Esophagus muscularis mucosa (tissue), 4 donors: ENCODE measurements around the gene GADD45A. TPM values are rescaled to one million over a fixed set of nuclear protein-coding genes. Genes with fewer than 3 reads are reported as not detected.

Source experiments
- DNase-seq: peaks from one replicate; pipeline ENCODE4 v3.0.0-alpha.2; 2017; ENCODE audit errors: extremely low spot score
- H3K27ac ChIP-seq, 4 donors: fragments of 200-600 bp; sonication (generic); replicated peaks in 1 of 4; 1 replicate in 3 of 4; 2 replicates in 1 of 4; pipeline ENCODE4 v1.5.1; 2016 to 2019; ENCODE audit warnings: mild to moderate bottlenecking in 1 of 4
- H3K27me3 ChIP-seq, 4 donors: fragments of 200-600 bp; sonication (generic); one replicate each; pipeline versions ENCODE4 v1.5.1 to v1.6.0; 2016 to 2019
- H3K36me3 ChIP-seq, 4 donors: fragments of 200-600 bp; sonication (generic); one replicate each; pipeline ENCODE4 v1.5.1; 2016 to 2019
- H3K4me1 ChIP-seq, 4 donors: fragments of 200-600 bp; sonication (generic); one replicate each; pipeline ENCODE4 v1.5.1; 2016 to 2019
- H3K4me3 ChIP-seq, 4 donors: fragments of 200-600 bp; sonication (generic); 1 replicate in 2 of 4; 2 replicates in 2 of 4; pipeline ENCODE4 v1.5.1; 2016 to 2019; ENCODE audit warnings: mild to moderate bottlenecking in 4 of 4, moderate library complexity in 1 of 4
- H3K9me3 ChIP-seq, 4 donors: fragments of 200-600 bp; sonication (generic); 1 replicate in 3 of 4; 2 replicates in 1 of 4; pipeline ENCODE4 v1.5.1; 2016 to 2019
- EP300 ChIP-seq: sonication (generic); formaldehyde crosslinking; IDR thresholded peaks from one replicate; pipeline ENCODE4 v1.6.1; 2017; ENCODE audit warnings: antibody characterized with exemption
- POLR2A ChIP-seq: fragments of 450-650 bp; IDR thresholded peaks from one replicate; pipeline ENCODE4 v1.6.1; 2017; ENCODE audit warnings: antibody characterized with exemption, moderate library complexity, mild to moderate bottlenecking, low read depth
- POLR2AphosphoS5 ChIP-seq, 2 donors: sonication (generic); formaldehyde crosslinking; IDR thresholded peaks; one replicate each; pipeline ENCODE4 v1.6.1; 2017; ENCODE audit warnings: antibody characterized with exemption in 2 of 2
- WGBS: methylation state at CpG from one replicate; pipeline ENCODE4 v1.1.5; 2018; 5-methylcytosine and 5-hydroxymethylcytosine counted together
- intact Hi-C: fragments of 100-400 bp; cut with DNase I; formaldehyde crosslinking; loops from one replicate; pipeline ENCODE4 v1.15.1; 2023
- total RNA-seq, 4 donors: library from RNA; depleted of rRNA; stranded (reverse); fragments of >200 nt; gene quantifications; one replicate each; pipeline versions ENCODE4 v1.1.0 to v1.2.1, GENCODE V29; 2016
- TF ChIP-seq, protein P1 (sequence below), 3 experiments: fragments of 200-600 bp in 2 of 3; fragments of 450-650 bp in 1 of 3; sonication (generic) in 2 of 3; IDR thresholded peaks; one replicate each; pipeline ENCODE4 v1.5.1; 2017 to 2019; ENCODE audit warnings: antibody characterized with exemption in 3 of 3, mild to moderate bottlenecking in 2 of 3, moderate library complexity in 1 of 3

Gene GADD45A
- total RNA-seq, 4 donors from 2014 or later: 51.1 to 80.8 (median 66.5) TPM

GRCh38 chr1:67690018-67690363 is 5.0 kb downstream of the GADD45A start:
- Histone ChIP-seq H3K4me1 (peaks cover 13 to 18% (median 16%) of the 10 kb centered on the region in 4 donors), H3K9me3 (no peaks in the 10 kb centered on the region), H3K36me3 (peaks cover 0 to 25% (median 9%) of the 10 kb centered on the region in 4 donors), H3K27me3 (no peaks in the 10 kb centered on the region), H3K27ac (no peak overlapping the region), H3K4me3 (no peak overlapping the region)
- TF ChIP-seq, protein P1, sequence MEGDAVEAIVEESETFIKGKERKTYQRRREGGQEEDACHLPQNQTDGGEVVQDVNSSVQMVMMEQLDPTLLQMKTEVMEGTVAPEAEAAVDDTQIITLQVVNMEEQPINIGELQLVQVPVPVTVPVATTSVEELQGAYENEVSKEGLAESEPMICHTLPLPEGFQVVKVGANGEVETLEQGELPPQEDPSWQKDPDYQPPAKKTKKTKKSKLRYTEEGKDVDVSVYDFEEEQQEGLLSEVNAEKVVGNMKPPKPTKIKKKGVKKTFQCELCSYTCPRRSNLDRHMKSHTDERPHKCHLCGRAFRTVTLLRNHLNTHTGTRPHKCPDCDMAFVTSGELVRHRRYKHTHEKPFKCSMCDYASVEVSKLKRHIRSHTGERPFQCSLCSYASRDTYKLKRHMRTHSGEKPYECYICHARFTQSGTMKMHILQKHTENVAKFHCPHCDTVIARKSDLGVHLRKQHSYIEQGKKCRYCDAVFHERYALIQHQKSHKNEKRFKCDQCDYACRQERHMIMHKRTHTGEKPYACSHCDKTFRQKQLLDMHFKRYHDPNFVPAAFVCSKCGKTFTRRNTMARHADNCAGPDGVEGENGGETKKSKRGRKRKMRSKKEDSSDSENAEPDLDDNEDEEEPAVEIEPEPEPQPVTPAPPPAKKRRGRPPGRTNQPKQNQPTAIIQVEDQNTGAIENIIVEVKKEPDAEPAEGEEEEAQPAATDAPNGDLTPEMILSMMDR (IDR thresholded peaks at IDR 0.05): no peak
- TF ChIP-seq EP300 (no peak), POLR2A (no peak), POLR2AphosphoS5 (IDR thresholded peaks at IDR 0.05) (no peak)
- DNase-seq: no peak
- intact Hi-C loops: no loop called here

DNA sequence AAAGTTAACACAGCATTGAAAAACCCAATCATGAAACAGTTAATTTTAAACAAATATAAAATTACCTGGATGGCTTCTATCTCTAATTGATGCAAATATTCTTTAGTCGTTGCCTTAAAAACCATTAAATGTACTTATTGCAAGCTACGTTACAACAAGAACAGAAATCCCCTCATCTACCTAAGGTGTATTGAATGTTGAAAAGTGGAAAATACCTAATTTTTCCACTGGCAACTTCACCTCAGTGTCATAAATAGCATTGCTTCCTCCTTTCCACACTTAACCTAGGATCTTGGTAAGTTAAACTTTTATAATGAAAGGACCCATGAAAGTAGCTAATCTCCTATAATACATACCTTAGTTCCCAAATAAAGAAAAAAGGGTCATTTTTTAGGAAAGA is 5.4 kb downstream of the GADD45A start:
- H3K27ac ChIP-seq: no peak overlapping the region
- no peak overlapping the region for H3K4me3 ChIP-seq
- WGBS: 90% methylated on average over 2 of the region's 2 CpGs
- peaks cover 13 to 18% (median 16%) of the 10 kb centered on the region in 4 donors for H3K4me1 ChIP-seq
- TF ChIP-seq EP300 (no peak), POLR2A (no peak), POLR2AphosphoS5 (IDR thresholded peaks at IDR 0.05) (no peak)
- TF ChIP-seq, protein P1 (IDR thresholded peaks at IDR 0.05): no peak
- no peaks in the 10 kb centered on the region for H3K27me3 ChIP-seq
- intact Hi-C loops: no loop called here
- H3K36me3 ChIP-seq: peaks cover 0 to 25% (median 9%) of the 10 kb centered on the region in 4 donors
- no peaks in the 10 kb centered on the region for H3K9me3 ChIP-seq
- DNase-seq: no peak

GRCh38 chr1:67691712-67692111 is 6.7 kb downstream of the GADD45A start:
- H3K4me3 ChIP-seq: no peak overlapping the region
- no peaks in the 10 kb centered on the region for H3K27me3 ChIP-seq
- H3K27ac ChIP-seq: no peak overlapping the region
- peaks cover 11 to 16% (median 12%) of the 10 kb centered on the region in 4 donors for H3K4me1 ChIP-seq
- H3K9me3 ChIP-seq: no peaks in the 10 kb centered on the region
- peaks cover 0 to 25% (median 9%) of the 10 kb centered on the region in 4 donors for H3K36me3 ChIP-seq
- DNase-seq: no peak
- TF ChIP-seq EP300 (no peak), POLR2AphosphoS5 (IDR thresholded peaks at IDR 0.05) (no peak), POLR2A (no peak)
- TF ChIP-seq, protein P1 (IDR thresholded peaks at IDR 0.05): no peak
- intact Hi-C loops: no loop called here

- Histone ChIP-seq H3K36me3 (peaks cover 0 to 5% (median 0%) of the 10 kb centered on the region in 4 donors), H3K4me1 (peaks cover 0 to 7% (median 0%) of the 10 kb centered on the region in 4 donors), H3K27ac (no peak overlapping the region), H3K4me3 (no peak overlapping the region), H3K9me3 (no peaks in the 10 kb centered on the region), H3K27me3 (no peaks in the 10 kb centered on the region)
- WGBS: 89% methylated on average over 2 of the region's 2 CpGs
- TF ChIP-seq POLR2AphosphoS5 (IDR thresholded peaks at IDR 0.05) (no peak), EP300 (no peak), POLR2A (no peak)
- TF ChIP-seq, protein P1 (IDR thresholded peaks at IDR 0.05): no peak
- no peak for DNase-seq
- intact Hi-C loops: no loop called here
Measured at GRCh38 chr1:67695963-67696362, 11.0 kb downstream of the GADD45A start.

GRCh38 chr1:67696708-67697107 is 11.7 kb downstream of the GADD45A start:
- no peak for DNase-seq
- intact Hi-C loops: no loop called here
- peaks cover 0 to 7% (median 0%) of the 10 kb centered on the region in 4 donors for H3K4me1 ChIP-seq
- no peak for TF ChIP-seq POLR2AphosphoS5 (IDR thresholded peaks at IDR 0.05)
- TF ChIP-seq POLR2A: no peak
- TF ChIP-seq, protein P1 (IDR thresholded peaks at IDR 0.05): no peak
- TF ChIP-seq EP300: no peak
- WGBS: 74% methylated on average over 3 of the region's 3 CpGs
- H3K27ac ChIP-seq: no peak overlapping the region
- no peaks in the 10 kb centered on the region for H3K9me3 ChIP-seq
- H3K36me3 ChIP-seq: peaks cover 0 to 12% (median 0%) of the 10 kb centered on the region in 4 donors
- no peaks in the 10 kb centered on the region for H3K27me3 ChIP-seq
- no peak overlapping the region for H3K4me3 ChIP-seq
